Body of pancreas (tissue), 4 donors: ENCODE data around the gene LIN9. TPM values are rescaled to one million over a fixed set of nuclear protein-coding genes. Genes with fewer than 3 reads are reported as not detected.
"Not testable (repeated sequence)": the region's sequence is repeated elsewhere in the genome, so short reads cannot be mapped to it uniquely, and the experiment has no call there.

ENCODE experiments used
- ATAC-seq: fragments of 150-250 bp; one replicate; pipeline ENCODE4 v1.9.1; 2016
- DNase-seq, 4 donors: peaks; one replicate each; pipeline ENCODE4 v3.0.0-alpha.2; 2019
- H3K27ac ChIP-seq, 4 donors: fragments of 200-600 bp; sonication (generic); 1 replicate in 3 of 4; 2 replicates in 1 of 4; pipeline versions ENCODE4 v1.5.1 to v1.6.1; 2016 to 2019; ENCODE audit warnings: mild to moderate bottlenecking in 1 of 4, mixed read lengths in 1 of 4, moderate library complexity in 1 of 4
- H3K27me3 ChIP-seq, 2 donors: fragments of 200-600 bp; sonication (generic); one replicate each; pipeline ENCODE4 v1.6.0; 2016; ENCODE audit warnings: mild to moderate bottlenecking in 1 of 2
- H3K36me3 ChIP-seq, 2 donors: fragments of 200-600 bp; sonication (generic); replicated peaks in 1 of 2; 2 replicates each; pipeline ENCODE4 v1.5.1; 2016; ENCODE audit warnings: low read depth in 2 of 2; ENCODE audit not compliant: insufficient read depth in 1 of 2
- H3K4me1 ChIP-seq: fragments of 200-600 bp; sonication (generic); one replicate; pipeline ENCODE4 v1.6.0; 2016
- H3K4me3 ChIP-seq, 2 donors: fragments of 200-600 bp; sonication (generic); 1 replicate in 1 of 2; 2 replicates in 1 of 2; pipeline ENCODE4 v1.5.1; 2016 to 2019
- H3K9me3 ChIP-seq, 3 donors: fragments of 200-600 bp; sonication (generic); 1 replicate in 2 of 3; 2 replicates in 1 of 3; pipeline ENCODE4 v1.5.1; 2016
- POLR2A ChIP-seq, 3 donors: fragments of 450-650 bp; IDR thresholded peaks; one replicate each; pipeline ENCODE4 v1.6.1; 2016; ENCODE audit warnings: antibody characterized with exemption in 3 of 3, mild to moderate bottlenecking in 2 of 3
- WGBS, 2 donors: methylation state at CpG; one replicate each; pipeline ENCODE4 v1.1.5; 2017; 5-methylcytosine and 5-hydroxymethylcytosine counted together
- intact Hi-C: fragments of 100-400 bp; cut with DNase I; formaldehyde crosslinking; loops from one replicate; pipeline ENCODE4 v1.15.1; 2023
- total RNA-seq, 2 donors: library from RNA; depleted of rRNA; stranded (reverse); fragments of >200 nt; gene quantifications; one replicate each; pipeline ENCODE4 v1.1.0, GENCODE V29; 2016
- TF ChIP-seq, protein P1 (sequence below), 7 experiments: fragments of 450-650 bp in 4 of 7; fragments of 200-600 bp in 3 of 7; sonication (generic) in 3 of 7; IDR thresholded peaks; one replicate each; pipeline ENCODE4 v1.5.1; 2016 to 2019; ENCODE audit warnings: antibody characterized with exemption in 7 of 7

The LIN9 gene
- total RNA-seq, 2 donors from 2014 or later: 0.52 to 2.3 TPM

DNA sequence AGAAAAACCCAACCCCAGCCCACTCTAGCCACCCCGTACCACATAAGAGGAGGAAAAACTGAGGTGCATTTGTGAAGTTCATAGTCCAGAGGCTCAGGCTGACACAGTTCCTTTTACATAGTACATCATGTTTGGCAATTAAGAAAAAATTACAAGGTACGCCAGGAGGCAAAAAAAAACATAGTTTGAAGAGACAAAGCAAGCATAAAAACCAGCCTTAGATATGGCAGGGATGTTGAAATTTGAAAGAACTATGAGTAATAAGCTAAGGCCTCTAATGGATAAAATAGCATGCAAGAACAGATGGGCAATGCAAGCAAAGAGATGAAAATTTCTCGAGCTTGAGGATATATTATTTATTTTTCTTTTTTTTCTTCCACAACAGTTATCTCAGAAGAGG lies 53.6 kb downstream of the LIN9 start:
- Histone ChIP-seq H3K36me3 (no peaks in the 10 kb centered on the region), H3K4me1 (no peaks in the 10 kb centered on the region), H3K9me3 (no peaks in the 10 kb centered on the region), H3K4me3 (no peak overlapping the region), H3K27ac (no peak overlapping the region), H3K27me3 (no peaks in the 10 kb centered on the region)
- no peak for DNase-seq
- ATAC-seq: no peak
- TF ChIP-seq, protein P1, sequence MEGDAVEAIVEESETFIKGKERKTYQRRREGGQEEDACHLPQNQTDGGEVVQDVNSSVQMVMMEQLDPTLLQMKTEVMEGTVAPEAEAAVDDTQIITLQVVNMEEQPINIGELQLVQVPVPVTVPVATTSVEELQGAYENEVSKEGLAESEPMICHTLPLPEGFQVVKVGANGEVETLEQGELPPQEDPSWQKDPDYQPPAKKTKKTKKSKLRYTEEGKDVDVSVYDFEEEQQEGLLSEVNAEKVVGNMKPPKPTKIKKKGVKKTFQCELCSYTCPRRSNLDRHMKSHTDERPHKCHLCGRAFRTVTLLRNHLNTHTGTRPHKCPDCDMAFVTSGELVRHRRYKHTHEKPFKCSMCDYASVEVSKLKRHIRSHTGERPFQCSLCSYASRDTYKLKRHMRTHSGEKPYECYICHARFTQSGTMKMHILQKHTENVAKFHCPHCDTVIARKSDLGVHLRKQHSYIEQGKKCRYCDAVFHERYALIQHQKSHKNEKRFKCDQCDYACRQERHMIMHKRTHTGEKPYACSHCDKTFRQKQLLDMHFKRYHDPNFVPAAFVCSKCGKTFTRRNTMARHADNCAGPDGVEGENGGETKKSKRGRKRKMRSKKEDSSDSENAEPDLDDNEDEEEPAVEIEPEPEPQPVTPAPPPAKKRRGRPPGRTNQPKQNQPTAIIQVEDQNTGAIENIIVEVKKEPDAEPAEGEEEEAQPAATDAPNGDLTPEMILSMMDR (IDR thresholded peaks at IDR 0.05): no peak
- no peak for TF ChIP-seq POLR2A (IDR thresholded peaks at IDR 0.05)
- 65 to 78% methylated on average over 3 of the region's 3 CpGs for WGBS, 2 donors
- intact Hi-C loops: no loop called here

DNA sequence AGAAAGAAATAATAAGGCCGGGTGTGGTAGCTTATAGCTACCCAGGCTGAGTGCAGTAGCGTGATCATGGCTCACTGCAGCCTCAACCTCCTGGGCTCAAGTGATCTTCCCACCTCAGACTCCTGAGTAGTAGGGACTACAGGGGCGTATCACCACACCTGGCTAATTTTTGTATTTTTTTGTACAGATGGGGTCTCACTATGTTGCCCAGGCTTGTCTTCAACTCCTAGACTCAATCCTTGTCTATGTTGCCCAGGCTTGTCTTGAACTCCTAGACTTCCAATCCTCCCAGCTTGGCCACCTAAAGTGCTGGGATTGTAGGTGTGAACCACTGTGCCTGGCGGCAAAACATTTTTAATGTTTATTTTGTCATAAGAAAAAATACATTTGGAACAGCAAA lies 55.0 kb downstream of the LIN9 start:
- Histone ChIP-seq H3K27me3 (no peaks in the 10 kb centered on the region), H3K4me1 (no peaks in the 10 kb centered on the region), H3K36me3 (no peaks in the 10 kb centered on the region), H3K27ac (no peak overlapping the region), H3K9me3 (no peaks in the 10 kb centered on the region), H3K4me3 (no peak overlapping the region)
- ATAC-seq (no peak), DNase-seq (no peak)
- WGBS, 2 donors: 89 to 95% methylated on average over 4 of the region's 4 CpGs
- intact Hi-C loops: no loop called here
- TF ChIP-seq, protein P1 (IDR thresholded peaks at IDR 0.05): no peak
- no peak for TF ChIP-seq POLR2A (IDR thresholded peaks at IDR 0.05)

DNA sequence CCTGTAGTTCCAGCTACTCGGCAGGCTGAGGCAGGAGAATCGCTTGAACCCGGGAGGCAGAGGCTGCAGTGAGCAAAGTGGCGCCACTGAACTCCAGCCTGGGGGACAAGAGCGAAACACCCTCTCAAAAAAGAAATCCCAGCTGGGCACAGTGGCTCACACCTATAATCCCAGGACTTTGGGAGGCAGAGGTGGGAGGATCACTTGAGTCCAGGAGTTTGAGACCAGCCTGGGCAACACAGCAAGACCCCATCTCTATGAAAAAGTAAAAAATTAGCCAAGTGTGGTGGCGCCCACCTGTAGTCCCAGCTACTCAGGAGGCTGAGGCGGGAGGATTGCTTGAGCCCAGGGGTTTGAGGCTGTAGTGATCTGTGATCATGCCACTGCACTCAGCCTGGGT lies 56.1 kb downstream of the LIN9 start:
- DNase-seq, H3K27ac ChIP-seq, H3K4me3 ChIP-seq, H3K4me1 ChIP-seq, intact Hi-C loops, H3K36me3 ChIP-seq, H3K27me3 ChIP-seq, ATAC-seq, H3K9me3 ChIP-seq: not testable (repeated sequence)
- WGBS, 2 donors: 93% methylated on average over 7 of the region's 7 CpGs

DNA sequence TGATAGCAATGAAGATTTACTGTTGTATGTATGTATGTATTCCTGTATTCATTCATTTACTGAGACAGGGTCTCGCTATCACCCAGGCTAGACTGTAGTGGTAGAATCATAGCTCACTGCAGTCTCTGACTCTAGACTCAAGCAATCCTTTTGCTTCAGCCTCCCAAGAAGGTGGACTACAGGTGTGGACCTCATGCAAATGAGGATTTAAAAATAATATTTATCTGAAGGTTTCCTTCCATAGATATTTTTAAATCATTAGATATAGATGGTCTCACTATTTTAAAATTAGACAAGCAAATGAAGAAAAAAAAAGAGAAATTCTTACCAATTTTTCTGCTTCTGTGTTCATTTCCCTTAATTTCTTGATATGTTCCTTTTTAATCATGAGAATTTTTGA lies 58.5 kb downstream of the LIN9 start:
- no peak for ATAC-seq
- DNase-seq: no peak
- H3K36me3 ChIP-seq: no peaks in the 10 kb centered on the region
- TF ChIP-seq, protein P1 (IDR thresholded peaks at IDR 0.05): no peak
- no peak for TF ChIP-seq POLR2A (IDR thresholded peaks at IDR 0.05)
- WGBS, 2 donors: 95 to 100% methylated on average over 1 of the region's 1 CpG
- no peak overlapping the region for H3K4me3 ChIP-seq
- H3K9me3 ChIP-seq: no peaks in the 10 kb centered on the region
- no peaks in the 10 kb centered on the region for H3K4me1 ChIP-seq
- H3K27ac ChIP-seq: no peak overlapping the region
- H3K27me3 ChIP-seq: no peaks in the 10 kb centered on the region
- intact Hi-C loops: no loop called here

DNA sequence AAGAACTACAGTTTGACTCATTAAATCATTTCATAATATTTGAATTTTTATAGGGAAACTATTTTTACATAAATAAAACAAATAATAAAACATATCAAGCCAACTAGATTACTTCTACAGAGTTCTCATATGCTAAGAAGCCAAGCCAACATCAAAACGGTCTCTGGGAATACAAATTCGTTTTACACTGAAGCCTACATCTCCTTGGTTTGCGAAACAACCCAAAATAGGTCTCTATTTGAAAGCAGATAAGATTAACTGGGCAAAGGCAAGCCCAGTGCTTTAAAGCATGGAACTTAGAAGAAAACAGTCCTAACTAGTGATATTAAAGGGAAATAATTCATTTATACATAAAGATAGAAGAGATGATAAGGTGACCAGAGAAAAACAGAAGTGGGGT lies 60.2 kb downstream of the LIN9 start:
- H3K27ac ChIP-seq: no peak overlapping the region
- ATAC-seq (no peak), DNase-seq (no peak)
- no peaks in the 10 kb centered on the region for H3K4me1 ChIP-seq
- no peaks in the 10 kb centered on the region for H3K27me3 ChIP-seq
- WGBS, 2 donors: 33 to 42% methylated on average over 3 of the region's 3 CpGs
- H3K9me3 ChIP-seq: no peaks in the 10 kb centered on the region
- H3K4me3 ChIP-seq: no peak overlapping the region
- no peaks in the 10 kb centered on the region for H3K36me3 ChIP-seq
- intact Hi-C loops: no loop called here
- TF ChIP-seq, protein P1 (IDR thresholded peaks at IDR 0.05): no peak
- no peak for TF ChIP-seq POLR2A (IDR thresholded peaks at IDR 0.05)
